GM12892 (cell line): ENCODE data around the gene SMOC2.

Source experiments
- POLR2A ChIP-seq: IDR thresholded peaks from 2 replicates; pipeline ENCODE4 v1.6.1; 2011; ENCODE audit warnings: low read depth, low read length, control low read depth
- POLR2AphosphoS5 ChIP-seq: IDR thresholded peaks from 2 replicates; pipeline ENCODE4 v1.6.1; 2011; ENCODE audit warnings: low read depth, low read length, control low read depth
- TAF1 ChIP-seq: IDR thresholded peaks from 2 replicates; pipeline ENCODE4 v1.6.1; 2011; ENCODE audit warnings: low read depth, mild to moderate bottlenecking, control low read depth, low read length, borderline replicate concordance

GRCh38 chr6:168640181-168640580, 199.2 kb downstream of the SMOC2 start:
- TF ChIP-seq POLR2A (no peak), TAF1 (no peak), POLR2AphosphoS5 (no peak)
